ENCODE measurements around the gene ZNF417. TPM values are rescaled to one million over a fixed set of nuclear protein-coding genes. Genes with fewer than 3 reads are reported as not detected.
A peak's percentile ranks its signal among the peaks of the same experiment; 100 is the strongest.

ZNF417 gene
- total and polyA plus RNA-seq, 2 of the 13 experiments (the other 11 are each of a cell fraction or from before 2014, with no cell fraction given) = 2.9 to 13.7 TPM

- no peak for TF ChIP-seq ZFP36 (IDR thresholded peaks at IDR 0.05; ENCODE audit: borderline replicate concordance, low read depth, low read length, partially characterized antibody)
- TF ChIP-seq UBTF (CRISPR knock-in tag; IDR thresholded peaks at IDR 0.05) = peak; percentile 53; the same call in 1 of the 2 replicates
- TF ChIP-seq SMARCE1 (IDR thresholded peaks at IDR 0.05; ENCODE audit: borderline replicate concordance) = no peak
- peak; percentile 99 for TF ChIP-seq ZMYM4 (CRISPR knock-in tag; IDR thresholded peaks at IDR 0.05)
- TF ChIP-seq AGO2 (optimal IDR thresholded peaks at IDR 0.05; ENCODE audit: low read depth, low read length) = peak; percentile 44
- peak; percentile 92 for TF ChIP-seq HDAC1 (CRISPR knock-in tag; IDR thresholded peaks at IDR 0.05)
- TF ChIP-seq NKX3-1 (CRISPR knock-in tag; IDR thresholded peaks at IDR 0.05) = peak; percentile 23; the same call in 1 of the 2 replicates
- TF ChIP-seq IRF2 (CRISPR knock-in tag; IDR thresholded peaks at IDR 0.05) = peak; percentile 99
- TF ChIP-seq MTERF4 (CRISPR knock-in tag; IDR thresholded peaks at IDR 0.05) = no peak
- peak; percentile 83 for TF ChIP-seq ZNF687 (CRISPR knock-in tag; IDR thresholded peaks at IDR 0.05)
- TF ChIP-seq DZIP1 (CRISPR knock-in tag; IDR thresholded peaks at IDR 0.05) = no peak
- TF ChIP-seq CREB3 (CRISPR knock-in tag; IDR thresholded peaks at IDR 0.05) = no peak
- peak; percentile 80 for TF ChIP-seq E2F5 (CRISPR knock-in tag; conservative IDR thresholded peaks at IDR 0.05)
Measured at GRCh38 chr19:57947419-57948134, 31.2 kb upstream of the ZNF417 start, which contains the start of gene ZNF256 (continued).

Measured in HepG2 (cell line).